Naive thymus-derived CD4-positive, alpha-beta T cell (primary cell): ENCODE data around the gene CD101. TPM values are rescaled to one million over a fixed set of nuclear protein-coding genes. Genes with fewer than 3 reads are reported as not detected.

Source experiments
- ATAC-seq: fragments of 150-1000 bp; cut with Tn5 transposase; 2 replicates; pipeline ENCODE4 v1.10.0; 2021; ENCODE audit warnings: mild to moderate bottlenecking, moderate library complexity
- CTCF ChIA-PET: fragments of 350-600 bp; sonication (Branson Sonifier 250); formaldehyde crosslinking; loops from one replicate; lab custom pipeline; 2021; ENCODE audit warnings: antibody characterized with exemption; lab: Charles Lee
- POLR2A ChIA-PET: fragments of 350-600 bp; sonication (Branson Sonifier 250); formaldehyde crosslinking; loops from one replicate; lab custom pipeline; 2021; ENCODE audit warnings: antibody characterized with exemption, inconsistent platforms; lab: Charles Lee
- DNase-seq, 9 donors: peaks; one replicate each; pipeline versions ENCODE4 v3.0.0 to v3.0.0-alpha.2; 2020 to 2022; ENCODE audit warnings: mixed read lengths in 1 of 9
- H3K27ac ChIP-seq: one replicate; pipeline ENCODE4 v1.7.0; 2013; ENCODE audit warnings: mild to moderate bottlenecking, low read depth, low read length, moderate library complexity
- H3K27me3 ChIP-seq, 2 donors: one replicate each; pipeline ENCODE4 v1.7.0; 2013; ENCODE audit warnings: low read length in 2 of 2, mild to moderate bottlenecking in 2 of 2, moderate library complexity in 2 of 2; ENCODE audit not compliant: control insufficient read depth in 2 of 2, insufficient read depth in 2 of 2
- H3K36me3 ChIP-seq, 3 experiments: 1 replicate in 2 of 3; 2 replicates in 1 of 3; pipeline ENCODE4 v1.7.0; 2013; ENCODE audit warnings: low read length in 3 of 3, mild to moderate bottlenecking in 3 of 3, moderate library complexity in 1 of 3; ENCODE audit not compliant: insufficient read depth in 3 of 3, control insufficient read depth in 2 of 3
- H3K4me1 ChIP-seq, 2 donors: one replicate each; pipeline ENCODE4 v1.7.0; 2013; ENCODE audit warnings: low read length in 2 of 2, mild to moderate bottlenecking in 2 of 2, moderate library complexity in 1 of 2; ENCODE audit not compliant: control insufficient read depth in 2 of 2, insufficient read depth in 2 of 2
- H3K4me3 ChIP-seq: 2 replicates; pipeline ENCODE4 v1.7.0; 2013; ENCODE audit warnings: mild to moderate bottlenecking, low read length
- H3K9me3 ChIP-seq, 3 experiments: 1 replicate in 2 of 3; 2 replicates in 1 of 3; pipeline ENCODE4 v1.7.0; 2013; ENCODE audit warnings: low read length in 3 of 3; ENCODE audit not compliant: control insufficient read depth in 2 of 3
- H3K27ac Mint-ChIP-seq, 9 donors: one replicate each; pipeline ENCODE4 v1.8.0; 2020 to 2022; ENCODE audit warnings: mixed read lengths in 9 of 9, mild to moderate bottlenecking in 8 of 9, moderate library complexity in 5 of 9, inconsistent platforms in 2 of 9
- H3K27me3 Mint-ChIP-seq, 5 donors: one replicate each; pipeline ENCODE4 v1.8.0; 2021 to 2022; ENCODE audit warnings: mixed read lengths in 5 of 5, mild to moderate bottlenecking in 1 of 5
- H3K36me3 Mint-ChIP-seq, 5 donors: one replicate each; pipeline ENCODE4 v1.8.0; 2020 to 2022; ENCODE audit warnings: mixed read lengths in 5 of 5, mild to moderate bottlenecking in 3 of 5, inconsistent platforms in 1 of 5
- H3K4me1 Mint-ChIP-seq, 7 donors: one replicate each; pipeline ENCODE4 v1.8.0; 2020 to 2022; ENCODE audit warnings: mixed read lengths in 7 of 7, mild to moderate bottlenecking in 3 of 7, inconsistent platforms in 1 of 7
- H3K4me3 Mint-ChIP-seq, 10 donors: one replicate each; pipeline ENCODE4 v1.8.0; 2020 to 2022; ENCODE audit warnings: mild to moderate bottlenecking in 10 of 10, mixed read lengths in 10 of 10, moderate library complexity in 6 of 10, inconsistent platforms in 2 of 10
- H3K9me3 Mint-ChIP-seq, 11 donors: one replicate each; pipeline ENCODE4 v1.8.0; 2020 to 2022; ENCODE audit warnings: mixed read lengths in 11 of 11, mild to moderate bottlenecking in 4 of 11, inconsistent platforms in 1 of 11, moderate library complexity in 1 of 11
- intact Hi-C, 2 donors: fragments of 100-400 bp; cut with micrococcal nuclease; formaldehyde crosslinking; loops; one replicate each; pipeline ENCODE4 v1.15.1; 2023
- polyA plus RNA-seq, 2 donors: library from polyadenylated mRNA; unstranded; fragments of 300-500 nt; fragmentation: Illumina TruSeq; gene quantifications; one replicate each; pipeline ENCODE4 v1.2.3, GENCODE V29; 2021
- total RNA-seq, 6 experiments: library from RNA in 5 of 6; stranded (reverse) in 5 of 6; gene quantifications; 1 replicate in 5 of 6; 2 replicates in 1 of 6; pipeline ENCODE4 v1.2.3 and lab custom pipeline; 2021 to 2026

The CD101 gene
- total and polyA plus RNA-seq, 7 experiments from 2014 or later, result 3.9 to 15.4 (median 9.9) TPM

DNA sequence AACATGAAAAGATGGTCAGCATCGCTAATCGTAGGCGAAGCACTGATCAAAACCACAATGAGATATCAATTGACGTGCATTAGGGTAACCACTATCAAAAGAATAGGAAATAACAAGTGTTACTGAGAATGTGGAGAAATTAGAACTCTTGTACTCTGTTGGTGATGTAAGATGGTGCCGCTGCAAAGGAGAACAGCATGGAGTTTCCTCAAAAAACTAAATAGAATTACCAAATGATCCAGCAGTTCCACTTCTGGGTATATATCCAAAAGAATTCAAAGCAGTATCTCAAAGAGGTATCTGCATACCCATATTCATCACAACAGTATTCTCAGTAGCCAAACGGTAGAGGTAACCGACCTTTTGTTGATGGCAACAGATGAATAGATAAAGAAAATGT is 8.3 kb upstream of the CD101 start:
- Histone ChIP-seq H3K27me3 (no peaks in the 10 kb centered on the region), H3K27ac (no peak overlapping the region), H3K4me3 (no peak overlapping the region), H3K36me3 (no peaks in the 10 kb centered on the region), H3K9me3 (no peaks in the 10 kb centered on the region), H3K4me1 (peaks cover 0 to 23% of the 10 kb centered on the region in 2 donors)
- Mint-ChIP-seq H3K27ac (no peak overlapping the region), H3K4me3 (no peak overlapping the region), H3K36me3 (peaks cover 0 to 13% (median 0%) of the 10 kb centered on the region in 5 donors), H3K27me3 (no peaks in the 10 kb centered on the region), H3K4me1 (peaks cover 9 to 44% (median 41%) of the 10 kb centered on the region in 7 donors), H3K9me3 (peaks cover 0 to 6% (median 0%) of the 10 kb centered on the region in 11 donors)
- no peak for DNase-seq
- no peak for ATAC-seq
- CTCF ChIA-PET, result no interaction called here
- POLR2A ChIA-PET, result no interaction called here
- intact Hi-C loops, result no loop called here

GRCh38 chr1:116994411-116994810 is 7.1 kb upstream of the CD101 start:
- H3K9me3 ChIP-seq, result no peaks in the 10 kb centered on the region
- peaks cover 8 to 36% (median 32%) of the 10 kb centered on the region in 7 donors for H3K4me1 Mint-ChIP-seq
- no peaks in the 10 kb centered on the region for H3K27me3 ChIP-seq
- ATAC-seq (no peak), DNase-seq (no peak)
- no peak overlapping the region for H3K4me3 Mint-ChIP-seq
- no peaks in the 10 kb centered on the region for H3K27me3 Mint-ChIP-seq
- peaks cover 0 to 15% of the 10 kb centered on the region in 2 donors for H3K4me1 ChIP-seq
- H3K27ac ChIP-seq, result no peak overlapping the region
- peaks cover 0 to 13% (median 0%) of the 10 kb centered on the region in 5 donors for H3K36me3 Mint-ChIP-seq
- ChIA-PET CTCF (no interaction called here), POLR2A (interaction anchor here (3.3 kb wide), 1 partner anchor 8 kb away, joined by 26 read pairs; no protein-coding TSS in a partner anchor)
- no peaks in the 10 kb centered on the region for H3K36me3 ChIP-seq
- intact Hi-C loops, result no loop called here
- H3K9me3 Mint-ChIP-seq, result peaks cover 0 to 6% (median 0%) of the 10 kb centered on the region in 11 donors
- H3K27ac Mint-ChIP-seq, result no peak overlapping the region
- H3K4me3 ChIP-seq, result no peak overlapping the region

DNA sequence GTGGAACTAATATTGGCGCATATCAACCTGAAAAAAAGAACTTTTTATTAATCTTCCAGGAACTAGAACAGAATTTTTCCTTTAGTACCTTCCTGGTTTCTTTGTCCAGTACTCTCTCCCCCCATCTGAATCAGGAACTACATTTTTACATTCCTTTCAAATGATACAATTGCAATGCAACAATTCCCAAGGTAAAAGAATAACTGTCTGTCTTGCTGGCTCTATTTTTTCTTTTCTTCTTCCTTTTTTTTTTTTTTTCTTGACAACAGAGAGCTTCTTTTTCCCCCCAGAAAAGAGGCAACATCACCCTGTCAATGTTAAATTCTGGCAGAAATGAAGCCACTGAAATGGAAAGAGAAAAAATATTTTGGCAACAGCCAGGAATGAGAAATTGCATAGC is 4.5 kb upstream of the CD101 start:
- peak overlapping the region in 1 of 9 donors; percentile 41 for H3K27ac Mint-ChIP-seq
- no peaks in the 10 kb centered on the region for H3K9me3 ChIP-seq
- H3K9me3 Mint-ChIP-seq, result peaks cover 0 to 6% (median 0%) of the 10 kb centered on the region in 11 donors
- no peaks in the 10 kb centered on the region for H3K27me3 Mint-ChIP-seq
- H3K27ac ChIP-seq, result no peak overlapping the region
- H3K4me3 Mint-ChIP-seq, result no peak overlapping the region
- H3K4me1 Mint-ChIP-seq, result peaks cover 19 to 44% (median 37%) of the 10 kb centered on the region in 7 donors
- peaks cover 0 to 12% (median 0%) of the 10 kb centered on the region in 5 donors for H3K36me3 Mint-ChIP-seq
- no peak overlapping the region for H3K4me3 ChIP-seq
- ChIA-PET CTCF (interaction anchor here (0.7 kb wide), 1 partner anchor 510 kb away, joined by 4 read pairs; no protein-coding TSS in a partner anchor), POLR2A (interaction anchor here (1.0 to 3.3 kb wide), 3 partner anchors 8 to 11 kb away, joined by 4 to 26 read pairs (median 5); no protein-coding TSS in a partner anchor)
- DNase-seq, result no peak
- H3K36me3 ChIP-seq, result no peaks in the 10 kb centered on the region
- peaks cover 0 to 26% of the 10 kb centered on the region in 2 donors for H3K4me1 ChIP-seq
- H3K27me3 ChIP-seq, result no peaks in the 10 kb centered on the region
- intact Hi-C loops, result no loop called here
- ATAC-seq, result no peak

DNA sequence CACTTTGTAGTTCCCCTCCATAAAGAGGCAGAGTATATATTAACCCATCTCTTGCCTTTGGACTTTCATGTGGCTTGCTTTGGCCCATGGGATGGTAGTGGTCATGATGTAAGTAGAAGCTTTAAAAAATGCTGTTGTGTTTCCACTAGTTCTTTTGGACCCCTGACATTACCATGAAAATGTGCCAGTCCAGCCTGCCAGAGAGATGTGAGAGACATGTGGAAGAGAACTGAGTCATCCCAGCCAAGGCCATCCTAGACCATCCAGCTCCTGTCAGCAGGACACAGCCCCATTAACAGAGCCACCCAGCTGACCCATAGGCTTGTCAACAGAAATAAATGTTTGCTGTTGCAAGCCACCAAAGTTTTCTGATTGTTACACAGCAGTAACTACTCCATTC is 3.9 kb upstream of the CD101 start:
- Histone ChIP-seq H3K27me3 (no peaks in the 10 kb centered on the region), H3K4me3 (no peak overlapping the region), H3K36me3 (no peaks in the 10 kb centered on the region), H3K27ac (no peak overlapping the region), H3K9me3 (no peaks in the 10 kb centered on the region), H3K4me1 (peaks cover 0 to 25% of the 10 kb centered on the region in 2 donors)
- Mint-ChIP-seq H3K4me3 (no peak overlapping the region), H3K9me3 (peaks cover 0 to 9% (median 0%) of the 10 kb centered on the region in 11 donors), H3K4me1 (peaks cover 21 to 43% (median 37%) of the 10 kb centered on the region in 7 donors), H3K36me3 (peaks cover 0 to 15% (median 0%) of the 10 kb centered on the region in 5 donors), H3K27ac (no peak overlapping the region), H3K27me3 (no peaks in the 10 kb centered on the region)
- ATAC-seq (no peak), DNase-seq (no peak)
- POLR2A ChIA-PET, result interaction anchor here (1.0 to 3.3 kb wide), 3 partner anchors 9 to 11 kb away, joined by 4 to 26 read pairs (median 5); no protein-coding TSS in a partner anchor
- intact Hi-C loops, result no loop called here
- CTCF ChIA-PET, result interaction anchor here (0.7 kb wide), 1 partner anchor 511 kb away, joined by 4 read pairs; no protein-coding TSS in a partner anchor

GRCh38 chr1:116999596-116999995 is 2.0 kb upstream of the CD101 start:
- intact Hi-C loops, result no loop called here
- Mint-ChIP-seq H3K4me1 (peaks cover 25 to 57% (median 44%) of the 10 kb centered on the region in 7 donors), H3K36me3 (peaks cover 0 to 10% (median 0%) of the 10 kb centered on the region in 5 donors), H3K27me3 (no peaks in the 10 kb centered on the region), H3K4me3 (peak overlapping the region in 2 of 10 donors; percentile 31 to 53), H3K9me3 (peaks cover 0 to 5% (median 0%) of the 10 kb centered on the region in 11 donors), H3K27ac (peak overlapping the region in 8 of 9 donors; percentile 84 to 95 (median 88))
- POLR2A ChIA-PET, result interaction anchor here (0.6 to 2.8 kb wide), 6 partner anchors 10 to 60 kb away, joined by 3 to 23 read pairs (median 6); partner anchors contain the start of gene TTF2
- Histone ChIP-seq H3K27ac (no peak overlapping the region), H3K4me1 (peaks cover 0 to 43% of the 10 kb centered on the region in 2 donors), H3K36me3 (no peaks in the 10 kb centered on the region), H3K4me3 (no peak overlapping the region), H3K9me3 (no peaks in the 10 kb centered on the region), H3K27me3 (no peaks in the 10 kb centered on the region)
- CTCF ChIA-PET, result interaction anchor here (2.2 kb wide), 1 partner anchor 13 kb away, joined by 12 read pairs; no protein-coding TSS in a partner anchor
- ATAC-seq, result no peak
- no peak for DNase-seq

DNA sequence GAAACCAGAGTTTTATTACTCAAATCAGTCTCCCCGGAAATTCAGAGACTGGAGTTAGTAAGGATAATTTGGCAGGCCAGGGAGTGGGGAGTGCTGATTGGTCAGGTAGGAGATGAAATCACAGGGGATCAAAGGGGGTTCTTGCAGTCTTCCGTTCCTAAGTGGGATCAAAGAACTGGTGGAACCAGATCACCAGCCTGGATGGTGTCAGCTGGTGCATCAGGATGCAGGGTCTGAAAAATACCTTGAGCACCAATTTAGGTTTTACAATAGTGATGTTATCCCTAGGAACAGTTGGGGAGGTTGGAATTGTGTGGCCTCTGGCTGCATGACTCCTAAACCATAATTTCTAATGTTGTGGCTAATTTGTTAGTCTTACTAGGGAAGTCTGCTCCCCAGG is 1.4 kb upstream of the CD101 start:
- H3K4me1 ChIP-seq, result peaks cover 0 to 43% of the 10 kb centered on the region in 2 donors
- H3K4me3 ChIP-seq, result no peak overlapping the region
- Mint-ChIP-seq H3K27ac (peak overlapping the region; percentile 78 to 95 (median 87)), H3K9me3 (peaks cover 0 to 5% (median 0%) of the 10 kb centered on the region in 11 donors), H3K4me1 (peaks cover 27 to 63% (median 48%) of the 10 kb centered on the region in 7 donors), H3K36me3 (peaks cover 0 to 10% (median 0%) of the 10 kb centered on the region in 5 donors), H3K27me3 (no peaks in the 10 kb centered on the region), H3K4me3 (peak overlapping the region in 4 of 10 donors; percentile 20 to 72 (median 42))
- no peak overlapping the region for H3K27ac ChIP-seq
- H3K9me3 ChIP-seq, result no peaks in the 10 kb centered on the region
- DNase-seq (no peak), ATAC-seq (no peak)
- ChIA-PET CTCF (interaction anchor here (0.6 to 2.2 kb wide), 2 partner anchors 13 to 54 kb away, joined by 6 to 12 read pairs; no protein-coding TSS in a partner anchor), POLR2A (interaction anchor here (0.6 to 2.8 kb wide), 9 partner anchors 8 to 262 kb away, joined by 3 to 23 read pairs (median 7); partner anchors contain the start of gene TTF2)
- no peaks in the 10 kb centered on the region for H3K27me3 ChIP-seq
- H3K36me3 ChIP-seq, result no peaks in the 10 kb centered on the region
- intact Hi-C loops, result loop anchor here (2.0 to 10.0 kb wide), 7 partner anchors 13 to 835 kb away; partner anchors contain the start of genes ATP1A1 (in 1 of the 2), MAN1A2 (in 1 of the 2) and TENT5C (in 1 of the 2)
